DOHH2 (cell line): ENCODE data around the gene FXYD6.
A peak's percentile ranks its signal among the peaks of the same experiment; 100 is the strongest.

Experiments used
- CTCF ChIP-seq: fragments of 200-600 bp; sonication (generic); IDR thresholded peaks from one replicate; pipeline ENCODE4 v1.5.1; 2014; ENCODE audit warnings: antibody characterized with exemption, mild to moderate bottlenecking, low read depth, low read length; ENCODE audit not compliant: poor library complexity, severe bottlenecking
- EZH2phosphoT487 ChIP-seq: fragments of 200-600 bp; sonication (generic); IDR thresholded peaks from 2 replicates; pipeline ENCODE4 v1.6.1; 2017; ENCODE audit warnings: borderline replicate concordance, mild to moderate bottlenecking, antibody characterized with exemption, low read length, moderate library complexity, mixed read lengths

GRCh38 chr11:117823294-117823945 lies 53.0 kb downstream of the FXYD6 start:
- no peak for TF ChIP-seq EZH2phosphoT487
- peak; percentile 36 for TF ChIP-seq CTCF
